Esophagus squamous epithelium (tissue), 4 donors: ENCODE data around the gene TPT1.

ENCODE experiments used
- CTCF ChIP-seq, 6 experiments: fragments of 450-650 bp in 4 of 6; fragments of 200-600 bp in 2 of 6; sonication (generic) in 2 of 6; IDR thresholded peaks; one replicate each; pipeline ENCODE4 v1.5.1; 2016 to 2019; ENCODE audit warnings: antibody characterized with exemption in 6 of 6, mild to moderate bottlenecking in 4 of 6, moderate library complexity in 4 of 6
- POLR2A ChIP-seq, 4 donors: fragments of 450-650 bp; IDR thresholded peaks; one replicate each; pipeline ENCODE4 v1.6.1; 2017; ENCODE audit warnings: antibody characterized with exemption in 4 of 4, mild to moderate bottlenecking in 4 of 4, moderate library complexity in 3 of 4

- no peak for TF ChIP-seq POLR2A (IDR thresholded peaks at IDR 0.05)
- TF ChIP-seq CTCF (IDR thresholded peaks at IDR 0.05), result no peak
Measured at GRCh38 chr13:45385320-45385719, 44.3 kb upstream of the TPT1 start.
